Measurements from ENCODE around the gene INSR. TPM values are rescaled to one million over a fixed set of nuclear protein-coding genes. Genes with fewer than 3 reads are reported as not detected.

The INSR gene
- total RNA-seq, 1 donor from 2014 or later: 7.9 TPM

- FAIRE-seq: peak; percentile 13
These were observed 187.2 kb downstream of the INSR start for GRCh38 chr19:7106711-7107657.

GRCh38 chr19:7104747-7105447 is 189.3 kb downstream of the INSR start:
- FAIRE-seq (no peak), DNase-seq (ENCODE audit: low read depth) (no peak)
- no peaks in the 10 kb centered on the region for H3K79me2 ChIP-seq (ENCODE audit: insufficient read depth, low read length)
- H2AFZ ChIP-seq (ENCODE audit: low read depth, low read length): no peak overlapping the region
- TF ChIP-seq EZH2 (IDR thresholded peaks at IDR 0.05; ENCODE audit: insufficient read depth, low read length) (no peak), CTCF (IDR thresholded peaks at IDR 0.05; ENCODE audit: insufficient read depth, low read depth, low read length) (no peak)
- no peaks in the 10 kb centered on the region for H3K36me3 ChIP-seq (ENCODE audit: insufficient read depth, low read length)
- no peak overlapping the region for H3K4me3 ChIP-seq (ENCODE audit: insufficient read depth, low read depth, low read length)
- Mint-ChIP-seq H3K27ac (ENCODE audit: unreplicated experiment) (no peak overlapping the region), H3K36me3 (ENCODE audit: low read depth, unreplicated experiment) (no peaks in the 10 kb centered on the region), H3K4me1 (ENCODE audit: low read depth, unreplicated experiment) (no peaks in the 10 kb centered on the region), H3K4me3 (ENCODE audit: unreplicated experiment) (no peak overlapping the region), H3K9me3 (ENCODE audit: unreplicated experiment) (no peaks in the 10 kb centered on the region), H3K27me3 (ENCODE audit: low read depth, unreplicated experiment) (peaks cover 2% of the 10 kb centered on the region)
- H3K4me1 ChIP-seq (ENCODE audit: insufficient read depth, low read length): no peaks in the 10 kb centered on the region
- no peak overlapping the region for H3K9ac ChIP-seq (ENCODE audit: low read length)
- H3K27ac ChIP-seq (ENCODE audit: low read depth, low read length): no peak overlapping the region
- H4K20me1 ChIP-seq (ENCODE audit: insufficient read depth, low read length): no peaks in the 10 kb centered on the region
- H3K4me2 ChIP-seq (ENCODE audit: low read length): no peak overlapping the region
- H3K9me3 ChIP-seq (ENCODE audit: insufficient read depth, low read depth, low read length): peaks cover 6% of the 10 kb centered on the region
- no peaks in the 10 kb centered on the region for H3K27me3 ChIP-seq (ENCODE audit: insufficient read depth, low read length)

More at GRCh38 chr19:7106711-7107657, 187.2 kb downstream of the INSR start:
- Histone ChIP-seq H3K27ac (ENCODE audit: low read depth, low read length) (no peak overlapping the region), H4K20me1 (ENCODE audit: insufficient read depth, low read length) (no peaks in the 10 kb centered on the region), H3K79me2 (ENCODE audit: insufficient read depth, low read length) (no peaks in the 10 kb centered on the region), H3K4me3 (ENCODE audit: insufficient read depth, low read depth, low read length) (no peak overlapping the region), H3K9ac (ENCODE audit: low read length) (no peak overlapping the region), H2AFZ (ENCODE audit: low read depth, low read length) (no peak overlapping the region), H3K4me2 (ENCODE audit: low read length) (no peak overlapping the region), H3K27me3 (ENCODE audit: insufficient read depth, low read length) (no peaks in the 10 kb centered on the region), H3K4me1 (ENCODE audit: insufficient read depth, low read length) (no peaks in the 10 kb centered on the region), H3K9me3 (ENCODE audit: insufficient read depth, low read depth, low read length) (peaks cover 6% of the 10 kb centered on the region), H3K36me3 (ENCODE audit: insufficient read depth, low read length) (no peaks in the 10 kb centered on the region)
- H3K9me3 Mint-ChIP-seq (ENCODE audit: unreplicated experiment): no peaks in the 10 kb centered on the region
- TF ChIP-seq CTCF (IDR thresholded peaks at IDR 0.05; ENCODE audit: insufficient read depth, low read depth, low read length) (no peak), EZH2 (IDR thresholded peaks at IDR 0.05; ENCODE audit: insufficient read depth, low read length) (no peak)
- no peaks in the 10 kb centered on the region for H3K36me3 Mint-ChIP-seq (ENCODE audit: low read depth, unreplicated experiment)
- H3K4me1 Mint-ChIP-seq (ENCODE audit: low read depth, unreplicated experiment): no peaks in the 10 kb centered on the region
- no peak for DNase-seq (ENCODE audit: low read depth)
- H3K4me3 Mint-ChIP-seq (ENCODE audit: unreplicated experiment): no peak overlapping the region
- H3K27me3 Mint-ChIP-seq (ENCODE audit: low read depth, unreplicated experiment): no peaks in the 10 kb centered on the region
- H3K27ac Mint-ChIP-seq (ENCODE audit: unreplicated experiment): no peak overlapping the region

All from astrocyte (in vitro differentiated cells and primary cell).